Prostate gland (tissue), 2 donors: ENCODE results near the gene FKBP9. TPM values are rescaled to one million over a fixed set of nuclear protein-coding genes. Genes with fewer than 3 reads are reported as not detected.

Experiments
- DNase-seq: peaks from one replicate; pipeline ENCODE4 v3.0.0-alpha.2; 2019; ENCODE audit warnings: low spot score
- H3K27ac ChIP-seq, 2 donors: fragments of 200-600 bp; sonication (generic); 2 replicates each; pipeline ENCODE4 v1.5.1; 2017 to 2019
- H3K27me3 ChIP-seq: fragments of 200-600 bp; sonication (generic); replicated peaks from 2 replicates; pipeline ENCODE4 v1.5.1; 2019; ENCODE audit not compliant: insufficient read depth
- H3K36me3 ChIP-seq, 2 donors: fragments of 200-600 bp; sonication (generic); 1 replicate in 1 of 2; 2 replicates in 1 of 2; pipeline versions ENCODE4 v1.5.1 to v1.8.1; 2017 to 2019
- H3K4me1 ChIP-seq: fragments of 200-600 bp; sonication (generic); replicated peaks from 2 replicates; pipeline ENCODE4 v1.5.1; 2019
- H3K4me3 ChIP-seq, 2 donors: fragments of 200-600 bp; sonication (generic); 2 replicates each; pipeline ENCODE4 v1.5.1; 2017 to 2019
- H3K9me3 ChIP-seq: fragments of 200-600 bp; sonication (generic); 2 replicates; pipeline ENCODE4 v1.5.1; 2017
- CTCF ChIP-seq, 4 experiments: fragments of 200-600 bp in 2 of 4; fragments of 450-650 bp in 2 of 4; sonication (generic) in 2 of 4; IDR thresholded peaks; 1 replicate in 3 of 4; 2 replicates in 1 of 4; pipeline ENCODE4 v1.5.1; 2016 to 2019; ENCODE audit warnings: antibody characterized with exemption in 4 of 4, mild to moderate bottlenecking in 2 of 4, moderate library complexity in 2 of 4
- POLR2A ChIP-seq: fragments of 450-650 bp; IDR thresholded peaks from one replicate; pipeline ENCODE4 v1.6.1; 2016; ENCODE audit warnings: antibody characterized with exemption, mild to moderate bottlenecking
- POLR2AphosphoS5 ChIP-seq: sonication (generic); formaldehyde crosslinking; IDR thresholded peaks from one replicate; pipeline ENCODE4 v1.6.1; 2017; ENCODE audit warnings: antibody characterized with exemption
- WGBS: methylation state at CpG from one replicate; pipeline ENCODE4 v1.1.5; 2018; 5-methylcytosine and 5-hydroxymethylcytosine counted together
- intact Hi-C: fragments of 100-400 bp; cut with DNase I; formaldehyde crosslinking; loops from one replicate; pipeline ENCODE4 v1.14.2; 2022
- total RNA-seq, 2 donors: library from RNA; depleted of rRNA; stranded (reverse); fragments of >200 nt; gene quantifications; one replicate each; pipeline ENCODE4 v1.1.0, GENCODE V29; 2016

The FKBP9 gene
- total RNA-seq, 2 donors from 2014 or later, result 115 to 137 TPM

GRCh38 chr7:33043501-33044400, 86.5 kb downstream of the FKBP9 start:
- Histone ChIP-seq H3K27me3 (no peaks in the 10 kb centered on the region), H3K36me3 (no peaks in the 10 kb centered on the region), H3K27ac (no peak overlapping the region), H3K9me3 (no peaks in the 10 kb centered on the region), H3K4me3 (no peak overlapping the region), H3K4me1 (no peaks in the 10 kb centered on the region)
- intact Hi-C loops, result no loop called here
- DNase-seq, result no peak
- WGBS, result 80% methylated on average over 6 of the region's 6 CpGs
- TF ChIP-seq CTCF (IDR thresholded peaks at IDR 0.05) (no peak), POLR2AphosphoS5 (no peak), POLR2A (no peak)

- no peaks in the 10 kb centered on the region for H3K36me3 ChIP-seq
- H3K4me1 ChIP-seq, result no peaks in the 10 kb centered on the region
- H3K9me3 ChIP-seq, result no peaks in the 10 kb centered on the region
- H3K27me3 ChIP-seq, result no peaks in the 10 kb centered on the region
- peak; percentile 10 for DNase-seq
- TF ChIP-seq CTCF (IDR thresholded peaks at IDR 0.05), result peak in 2 of 4 experiments; percentile 31 to 43
- TF ChIP-seq POLR2A, result no peak
- no peak overlapping the region for H3K4me3 ChIP-seq
- intact Hi-C loops, result no loop called here
- H3K27ac ChIP-seq, result no peak overlapping the region
- 54% methylated on average over 3 of the region's 3 CpGs for WGBS
Observed at GRCh38 chr7:33044401-33044718, 87.1 kb downstream of the FKBP9 start.

- DNase-seq, result no peak
- TF ChIP-seq POLR2AphosphoS5, result no peak
- TF ChIP-seq CTCF (IDR thresholded peaks at IDR 0.05), result no peak
- TF ChIP-seq POLR2A, result no peak
- H3K27ac ChIP-seq, result no peak overlapping the region
- H3K27me3 ChIP-seq, result no peaks in the 10 kb centered on the region
- no peak overlapping the region for H3K4me3 ChIP-seq
- H3K9me3 ChIP-seq, result no peaks in the 10 kb centered on the region
- intact Hi-C loops, result no loop called here
- no peaks in the 10 kb centered on the region for H3K4me1 ChIP-seq
- 16% methylated on average over 2 of the region's 2 CpGs for WGBS
- H3K36me3 ChIP-seq, result no peaks in the 10 kb centered on the region
Observed at GRCh38 chr7:33044986-33045385, 87.7 kb downstream of the FKBP9 start.

- H3K9me3 ChIP-seq, result no peaks in the 10 kb centered on the region
- H3K27ac ChIP-seq, result no peak overlapping the region
- no peaks in the 10 kb centered on the region for H3K4me1 ChIP-seq
- no peak for TF ChIP-seq POLR2AphosphoS5
- TF ChIP-seq POLR2A, result no peak
- H3K36me3 ChIP-seq, result no peaks in the 10 kb centered on the region
- H3K4me3 ChIP-seq, result no peak overlapping the region
- DNase-seq, result no peak
- no peaks in the 10 kb centered on the region for H3K27me3 ChIP-seq
- intact Hi-C loops, result no loop called here
- 87% methylated on average over 3 of the region's 3 CpGs for WGBS
Observed at GRCh38 chr7:33048257-33048656, 91.0 kb downstream of the FKBP9 start.

- Histone ChIP-seq H3K9me3 (no peaks in the 10 kb centered on the region), H3K4me1 (no peaks in the 10 kb centered on the region), H3K36me3 (no peaks in the 10 kb centered on the region), H3K4me3 (no peak overlapping the region), H3K27ac (no peak overlapping the region), H3K27me3 (no peaks in the 10 kb centered on the region)
- intact Hi-C loops, result no loop called here
- TF ChIP-seq POLR2A (no peak), POLR2AphosphoS5 (no peak)
- WGBS, result 93% methylated on average over 1 of the region's 1 CpG
- DNase-seq, result no peak
Observed at GRCh38 chr7:33048704-33049103, 91.5 kb downstream of the FKBP9 start.
